ENCODE results near the gene SPAG16. TPM values are rescaled to one million over a fixed set of nuclear protein-coding genes. Genes with fewer than 3 reads are reported as not detected.

Gene SPAG16
- total RNA-seq, 4 donors from 2014 or later: 14.1 to 43.1 (median 30.2) TPM

- 52 to 64% methylated on average over 6 of the region's 6 CpGs for WGBS, 2 donors
- intact Hi-C loops (cut with DNase I): no loop called here
- no peak for DNase-seq
- TF ChIP-seq CTCF (IDR thresholded peaks at IDR 0.05): no peak
- TF ChIP-seq POLR2A (IDR thresholded peaks at IDR 0.05): no peak
- Histone ChIP-seq H3K27me3 (no peaks in the 10 kb centered on the region), H3K4me3 (no peak overlapping the region), H3K9me3 (no peaks in the 10 kb centered on the region), H3K4me1 (peaks cover 0 to 34% (median 4%) of the 10 kb centered on the region in 3 donors), H3K36me3 (peaks cover 0 to 26% (median 0%) of the 10 kb centered on the region in 3 donors), H3K27ac (peak overlapping the region in 2 of 4 donors; percentile 19 to 50)
These were observed 31.1 kb downstream of the SPAG16 start for GRCh38 chr2:213315168-213315876.

- WGBS, 2 donors: 73 to 91% methylated on average over 3 of the region's 3 CpGs
- H3K9me3 ChIP-seq: no peaks in the 10 kb centered on the region
These were observed 31.9 kb downstream of the SPAG16 start for GRCh38 chr2:213316001-213316735.

GRCh38 chr2:213317929-213318328 lies 33.7 kb downstream of the SPAG16 start:
- no peak for DNase-seq
- Histone ChIP-seq H3K27ac (no peak overlapping the region), H3K4me1 (peaks cover 0 to 34% (median 4%) of the 10 kb centered on the region in 3 donors), H3K36me3 (peaks cover 0 to 27% (median 0%) of the 10 kb centered on the region in 3 donors), H3K27me3 (no peaks in the 10 kb centered on the region), H3K9me3 (no peaks in the 10 kb centered on the region), H3K4me3 (no peak overlapping the region)
- TF ChIP-seq CTCF (IDR thresholded peaks at IDR 0.05): no peak
- TF ChIP-seq POLR2A (IDR thresholded peaks at IDR 0.05): no peak
- intact Hi-C loops (cut with DNase I): no loop called here
- WGBS, 2 donors: 69 to 74% methylated on average over 3 of the region's 3 CpGs

More at GRCh38 chr2:213316001-213316735, 31.9 kb downstream of the SPAG16 start:
- DNase-seq: no peak
- H3K4me1 ChIP-seq: peaks cover 0 to 34% (median 4%) of the 10 kb centered on the region in 3 donors
- intact Hi-C loops (cut with DNase I): no loop called here
- peak overlapping the region in 2 of 4 donors; percentile 19 to 50 for H3K27ac ChIP-seq
- H3K4me3 ChIP-seq: no peak overlapping the region
- H3K36me3 ChIP-seq: peaks cover 0 to 26% (median 0%) of the 10 kb centered on the region in 3 donors
- no peaks in the 10 kb centered on the region for H3K27me3 ChIP-seq
- TF ChIP-seq POLR2A (IDR thresholded peaks at IDR 0.05): no peak
- no peak for TF ChIP-seq CTCF (IDR thresholded peaks at IDR 0.05)

GRCh38 chr2:213320604-213321003 lies 36.3 kb downstream of the SPAG16 start:
- Histone ChIP-seq H3K4me3 (no peak overlapping the region), H3K36me3 (peaks cover 0 to 44% (median 0%) of the 10 kb centered on the region in 3 donors), H3K4me1 (peaks cover 0 to 27% (median 4%) of the 10 kb centered on the region in 3 donors), H3K9me3 (no peaks in the 10 kb centered on the region), H3K27ac (no peak overlapping the region), H3K27me3 (no peaks in the 10 kb centered on the region)
- DNase-seq: no peak
- no peak for TF ChIP-seq POLR2A (IDR thresholded peaks at IDR 0.05)
- TF ChIP-seq CTCF (IDR thresholded peaks at IDR 0.05): no peak
- intact Hi-C loops (cut with DNase I): no loop called here
- 96% methylated on average over 2 of the region's 2 CpGs for WGBS, 2 donors

GRCh38 chr2:213336253-213336770 lies 52.0 kb downstream of the SPAG16 start:
- Histone ChIP-seq H3K27me3 (no peaks in the 10 kb centered on the region), H3K36me3 (peaks cover 0 to under 1% (median 0%) of the 10 kb centered on the region in 3 donors), H3K4me1 (no peaks in the 10 kb centered on the region), H3K4me3 (no peak overlapping the region), H3K9me3 (peaks cover 0 to 64% (median 37%) of the 10 kb centered on the region in 3 donors), H3K27ac (no peak overlapping the region)
- no peak for TF ChIP-seq POLR2A (IDR thresholded peaks at IDR 0.05)
- TF ChIP-seq CTCF (IDR thresholded peaks at IDR 0.05): no peak
- WGBS, 2 donors: 71 to 94% methylated on average over 3 of the region's 4 CpGs
- DNase-seq: no peak
- intact Hi-C loops (cut with DNase I): no loop called here
